GDM1 (cell line): ENCODE results near the gene HACD2.

Experiments
- DNase-seq: peaks from one replicate; lab custom pipeline; 2025; lab: John Stamatoyannopoulos, UW

HACD2 gene

DNA sequence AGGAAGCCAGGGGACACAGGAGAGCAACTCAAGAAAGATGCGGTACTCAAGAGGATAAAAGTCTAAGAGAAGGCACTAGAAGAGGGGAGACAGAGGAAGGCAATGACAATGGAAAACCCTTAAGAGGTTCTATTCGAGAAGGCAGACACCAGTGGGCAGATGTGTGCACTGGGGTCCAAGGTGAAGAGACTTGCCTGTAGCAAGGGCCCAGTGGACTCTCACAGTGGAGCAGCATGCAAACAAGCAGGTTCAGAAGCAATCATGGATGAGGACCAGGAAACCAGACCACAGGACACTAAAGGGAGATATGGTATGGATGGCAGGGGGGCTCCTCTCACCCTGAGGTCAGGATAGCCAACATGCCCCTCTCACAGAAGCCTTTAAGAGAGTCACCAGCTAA lies 138.6 kb downstream of the HACD2 start:
- no peak for DNase-seq

DNA sequence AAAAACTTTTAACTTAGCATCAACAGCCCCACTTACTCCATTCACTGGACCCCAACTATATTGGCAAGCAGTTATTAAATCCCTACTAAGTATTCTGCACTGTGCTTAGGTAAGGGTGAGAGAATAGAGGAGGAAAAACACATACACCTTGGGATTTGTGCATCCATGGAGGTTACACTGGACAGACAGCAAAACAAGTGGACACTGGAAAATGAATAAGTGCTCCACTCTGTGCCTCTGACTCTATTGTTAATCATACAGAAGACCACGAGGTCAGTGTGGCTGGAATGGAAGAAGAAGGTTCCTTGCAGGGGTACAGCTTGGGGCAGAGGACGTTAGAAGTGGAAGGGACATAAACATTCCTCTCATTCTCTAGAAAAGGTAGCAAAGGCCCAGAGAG lies 139.2 kb downstream of the HACD2 start:
- no peak for DNase-seq

DNA sequence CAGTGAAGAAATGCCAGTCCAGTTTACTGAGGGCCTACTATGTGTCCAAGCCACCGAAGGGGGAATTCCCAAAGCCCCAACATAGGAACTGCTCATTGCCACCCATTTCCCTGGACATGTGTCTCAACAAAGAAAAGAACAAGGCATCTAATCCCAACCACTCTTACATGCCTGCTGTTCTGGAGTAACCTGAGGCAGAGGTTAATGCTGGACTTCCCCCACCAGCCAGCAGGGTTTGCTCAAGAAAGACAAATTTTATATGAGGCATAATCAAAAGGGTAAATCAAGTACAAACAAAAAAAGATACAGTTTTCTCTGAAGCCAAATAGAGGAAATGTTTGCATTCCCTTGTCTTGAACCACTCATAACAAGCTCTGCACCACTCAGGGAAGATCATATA lies 140.1 kb downstream of the HACD2 start:
- no peak for DNase-seq

DNA sequence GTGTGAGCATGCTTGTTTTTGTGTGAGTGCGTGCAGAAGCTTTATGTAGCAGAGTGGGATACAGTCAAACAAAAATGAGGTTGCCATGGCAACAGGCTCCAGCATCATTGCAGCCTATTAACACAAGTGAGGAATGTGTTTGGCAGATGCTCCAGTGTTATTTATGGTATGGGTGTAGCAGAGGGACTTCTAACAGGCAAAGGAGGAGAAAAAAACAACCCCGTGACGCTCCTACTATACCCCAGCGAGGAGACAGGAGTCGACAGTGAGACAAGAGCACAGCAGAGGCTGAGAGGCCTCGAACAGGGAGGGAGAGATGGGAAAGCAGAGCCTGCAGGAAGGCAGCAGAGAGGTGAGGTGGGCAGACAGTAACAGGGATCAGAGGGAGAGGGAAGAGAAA lies 140.8 kb downstream of the HACD2 start:
- no peak for DNase-seq

DNA sequence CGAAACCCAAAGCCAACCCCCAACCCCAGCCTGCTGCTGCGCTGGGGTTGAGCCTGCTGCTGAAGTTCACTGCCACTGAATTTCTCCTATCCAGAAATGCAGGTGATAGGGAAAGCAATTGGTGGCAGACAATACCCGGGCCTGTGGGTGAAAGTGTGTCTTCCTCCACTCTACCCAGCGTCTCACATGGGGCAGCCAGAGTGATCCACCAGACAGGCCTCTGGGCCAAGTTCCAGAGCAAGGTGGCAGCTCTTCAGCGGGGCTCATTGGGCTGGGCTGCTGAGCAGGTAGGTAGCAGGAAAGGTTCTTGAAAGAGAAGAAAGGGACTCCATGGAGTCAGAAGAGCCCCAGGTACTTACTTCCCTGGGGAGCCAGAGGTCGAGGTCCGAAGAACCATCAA lies 141.9 kb downstream of the HACD2 start:
- DNase-seq: no peak

DNA sequence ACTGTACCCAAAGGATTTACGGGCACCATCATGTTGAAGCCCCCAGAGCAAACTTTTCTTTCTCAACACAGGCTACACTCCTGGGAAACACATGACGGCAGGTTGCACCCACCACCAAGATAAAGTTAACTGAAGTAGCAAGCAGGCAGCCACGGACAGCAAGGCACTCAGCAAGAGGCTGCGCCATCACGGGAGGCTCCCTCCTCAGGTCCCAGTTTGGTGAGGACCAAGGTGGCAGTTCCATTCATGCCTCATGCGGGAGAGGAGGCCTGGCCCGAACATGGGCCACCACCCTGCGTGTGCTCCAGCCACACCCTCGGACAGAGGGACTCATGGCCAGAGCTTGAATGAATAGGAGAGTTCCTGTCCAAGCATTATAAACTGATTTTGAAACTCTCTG lies 142.7 kb downstream of the HACD2 start:
- DNase-seq: no peak
